A549 (cell line): ENCODE results near the gene MMP14. TPM values are rescaled to one million over a fixed set of nuclear protein-coding genes. Genes with fewer than 3 reads are reported as not detected.
"Not testable (repeated sequence)": the region's sequence is repeated elsewhere in the genome, so short reads cannot be mapped to it uniquely, and the experiment has no call there.

ENCODE experiments used
- ATAC-seq, 2 experiments: fragments of 200-7000 bp in 1 of 2; fragments of >200 bp in 1 of 2; cut with Nextera tagmentation in 1 of 2; cut with Tn5 transposase in 1 of 2; 3 replicates each; pipeline versions ENCODE4 v1.8.0 to v1.9.1; 2018 to 2020; ENCODE audit warnings: mild to moderate bottlenecking in 1 of 2, moderate library complexity in 1 of 2
- CTCF ChIA-PET: fragments of 300-600 bp; sonication (Branson Sonifier 250); formaldehyde crosslinking; extraction: SDS; loops from one replicate; lab custom pipeline; 2021; ENCODE audit warnings: antibody characterized with exemption, inconsistent platforms; lab: Yijun Ruan, JAX
- POLR2A ChIA-PET: fragments of 350-600 bp; formaldehyde crosslinking; extraction: SDS; loops from one replicate; lab custom pipeline; 2021; ENCODE audit warnings: antibody characterized with exemption, inconsistent platforms; lab: Yijun Ruan, JAX
- DNase-seq, 2 experiments: peaks; one replicate each; pipeline versions ENCODE4 v3.0.0 to v3.0.0-alpha.2; 2011 to 2016; ENCODE audit warnings: low read depth in 1 of 2, low spot score in 1 of 2
- FAIRE-seq: peaks from 2 replicates; lab custom pipeline; 2011; peaks lifted over from hg19 to GRCh38; lab: Jason Lieb, UNC
- H3K27ac ChIP-seq, 2 experiments: fragments of >200 bp; sonication (Bioruptor Twin); formaldehyde crosslinking; 3 replicates each; pipeline ENCODE4 v1.5.1; 2016 to 2017
- H3K4me1 ChIP-seq: fragments of >200 bp; sonication (Bioruptor Twin); formaldehyde crosslinking; 3 replicates; pipeline ENCODE4 v1.6.1; 2016
- H3K4me2 ChIP-seq: fragments of >200 bp; sonication (Bioruptor Twin); formaldehyde crosslinking; 3 replicates; pipeline ENCODE4 v1.6.1; 2016
- H3K4me3 ChIP-seq: fragments of >200 bp; sonication (Bioruptor Twin); formaldehyde crosslinking; 3 replicates; pipeline ENCODE4 v1.5.1; 2016
- H3K9me3 ChIP-seq: fragments of >200 bp; sonication (Bioruptor Twin); formaldehyde crosslinking; 3 replicates; pipeline ENCODE4 v1.6.1; 2016
- BCL3 ChIP-seq: fragments of >200 bp; sonication (Bioruptor Twin); formaldehyde crosslinking; IDR thresholded peaks from 3 replicates; pipeline ENCODE4 v1.6.1; 2016
- BHLHE40 ChIP-seq: IDR thresholded peaks from 2 replicates; pipeline ENCODE4 v1.6.1; 2012; ENCODE audit warnings: low read depth, low read length, inconsistent platforms
- CBX2 ChIP-seq: fragments of 200-600 bp; sonication (generic); IDR thresholded peaks from 2 replicates; pipeline ENCODE4 v1.6.1; 2016; ENCODE audit warnings: low read depth, mild to moderate bottlenecking, borderline replicate concordance
- CEBPB ChIP-seq, 2 experiments: fragments of >200 bp in 1 of 2; sonication (Bioruptor Twin) in 1 of 2; formaldehyde crosslinking in 1 of 2; IDR thresholded peaks; 2 replicates each; pipeline ENCODE4 v1.6.1; 2012 to 2016
- CTCF ChIP-seq: fragments of >200 bp; sonication (Bioruptor Twin); formaldehyde crosslinking; IDR thresholded peaks from 3 replicates; pipeline ENCODE4 v1.5.1; 2016
- E2F6 ChIP-seq: IDR thresholded peaks from 2 replicates; pipeline ENCODE4 v1.6.1; 2012; ENCODE audit warnings: low read depth, borderline replicate concordance
- EP300 ChIP-seq, 2 experiments: fragments of >200 bp; sonication (Bioruptor Twin); formaldehyde crosslinking; IDR thresholded peaks; 2 replicates in 1 of 2; 3 replicates in 1 of 2; pipeline ENCODE4 v1.6.1; 2016 to 2017
- ESRRA ChIP-seq: fragments of 150-350 bp; IDR thresholded peaks from 2 replicates; pipeline ENCODE4 v1.6.1; 2014; ENCODE audit warnings: mild to moderate bottlenecking, low read length, borderline replicate concordance
- HDAC2 ChIP-seq: fragments of 200-600 bp; sonication (generic); IDR thresholded peaks from 2 replicates; pipeline ENCODE4 v1.6.1; 2016
- HEYL ChIP-seq: fragments of 250-450 bp; sonication (Bioruptor Pico); IDR thresholded peaks from 2 replicates; pipeline ENCODE4 v1.8.0; 2021; ENCODE audit warnings: mild to moderate bottlenecking, moderate library complexity
- HOXA7 ChIP-seq: fragments of 250-450 bp; sonication (Bioruptor Pico); IDR thresholded peaks from 2 replicates; pipeline ENCODE4 v1.5.0; 2020; ENCODE audit warnings: mild to moderate bottlenecking, moderate library complexity
- HOXB5 ChIP-seq: fragments of 250-450 bp; sonication (Bioruptor Pico); IDR thresholded peaks from 2 replicates; pipeline ENCODE4 v1.5.0; 2020; ENCODE audit warnings: mild to moderate bottlenecking, moderate library complexity
- KDM5A ChIP-seq: fragments of 200-600 bp; sonication (generic); IDR thresholded peaks from 2 replicates; pipeline ENCODE4 v1.6.1; 2016; ENCODE audit warnings: antibody characterized with exemption, mild to moderate bottlenecking
- MYC ChIP-seq: IDR thresholded peaks from 2 replicates; pipeline ENCODE4 v1.6.1; 2012; ENCODE audit warnings: mild to moderate bottlenecking, inconsistent platforms, low read length, improper control_type of control experiment, borderline replicate concordance
- POLR2A ChIP-seq: IDR thresholded peaks from 2 replicates; pipeline ENCODE4 v1.6.1; 2012; ENCODE audit warnings: mild to moderate bottlenecking, low read length
- POLR2AphosphoS2 ChIP-seq: conservative IDR thresholded peaks from 2 replicates; pipeline ENCODE4 v1.6.1; 2012; ENCODE audit warnings: low read length, improper control_type of control experiment, inconsistent platforms
- RCOR1 ChIP-seq: fragments of 150-350 bp; IDR thresholded peaks from 2 replicates; pipeline ENCODE4 v1.6.1; 2014; ENCODE audit warnings: antibody characterized with exemption, low read length, low read depth
- REST ChIP-seq: fragments of 200-600 bp; sonication (generic); IDR thresholded peaks from 2 replicates; pipeline ENCODE4 v1.6.1; 2016; ENCODE audit warnings: antibody characterized with exemption, mild to moderate bottlenecking, moderate library complexity
- RNF2 ChIP-seq: fragments of 200-600 bp; sonication (generic); IDR thresholded peaks from 2 replicates; pipeline ENCODE4 v1.6.1; 2016; ENCODE audit warnings: low read depth, mild to moderate bottlenecking, antibody characterized with exemption, moderate library complexity, borderline replicate concordance
- SMC3 ChIP-seq: fragments of >200 bp; sonication (Bioruptor Twin); formaldehyde crosslinking; IDR thresholded peaks from 3 replicates; pipeline ENCODE4 v1.6.1; 2018; ENCODE audit warnings: inconsistent platforms
- SREBF2 ChIP-seq: fragments of 450-650 bp; IDR thresholded peaks from 2 replicates; pipeline ENCODE4 v1.6.1; 2014; ENCODE audit warnings: mild to moderate bottlenecking, moderate library complexity
- TFCP2L1 ChIP-seq: fragments of 250-450 bp; sonication (Bioruptor Pico); IDR thresholded peaks from 2 replicates; pipeline ENCODE4 v1.5.0; 2021; ENCODE audit warnings: mild to moderate bottlenecking
- USF2 ChIP-seq: fragments of 450-650 bp; IDR thresholded peaks from 2 replicates; pipeline ENCODE4 v1.6.1; 2014; ENCODE audit warnings: antibody characterized with exemption
- ZNF302 ChIP-seq: fragments of 250-450 bp; sonication (Bioruptor Pico); IDR thresholded peaks from 2 replicates; pipeline ENCODE4 v1.9.0; 2021; ENCODE audit warnings: inconsistent platforms, mild to moderate bottlenecking, moderate library complexity
- ZSCAN20 ChIP-seq: fragments of 250-450 bp; sonication (Bioruptor Pico); IDR thresholded peaks from 2 replicates; pipeline ENCODE4 v1.8.0; 2022; ENCODE audit warnings: mild to moderate bottlenecking, moderate library complexity
- WGBS: methylation state at CpG from one replicate; pipeline ENCODE4 v1.1.6; 2017; ENCODE audit errors: missing lambda C conversion rate; 5-methylcytosine and 5-hydroxymethylcytosine counted together
- polyA plus RNA-seq, 4 experiments: library from polyadenylated mRNA; depleted of rRNA in 3 of 4; stranded (reverse); fragments of >200 nt; fragmentation: RNase III in 1 of 4; extraction: RNeasy Plus Mini Kit Qiagen cat#74134 plus additional on column Dnase treatment in 1 of 4; gene quantifications; 2 replicates in 3 of 4; 3 replicates in 1 of 4; pipeline ENCODE4 v1.2.3, GENCODE V29; 2011 to 2017

Gene MMP14
- polyA plus RNA-seq, 2 of the 4 experiments (the other 2 are of a cell fraction): 1.5 to 1.9 TPM

GRCh38 chr14:22792158-22792557 is 44.2 kb upstream of the MMP14 start:
- ATAC-seq (no peak), FAIRE-seq (no peak), DNase-seq (no peak)
- WGBS: 90% methylated on average over 2 of the region's 2 CpGs
- Histone ChIP-seq H3K4me2 (no peak overlapping the region), H3K9me3 (no peaks in the 10 kb centered on the region), H3K4me3 (no peak overlapping the region), H3K4me1 (peaks cover 34% of the 10 kb centered on the region), H3K27ac (no peak overlapping the region)
- POLR2A ChIA-PET: interaction anchor here (0.6 kb wide), 1 partner anchor 203 kb away, joined by 4 read pairs; no protein-coding TSS in a partner anchor
- TF ChIP-seq POLR2AphosphoS2 (no peak), E2F6 (no peak), TFCP2L1 (CRISPR knock-in tag) (no peak), BCL3 (no peak), ESRRA (no peak), HDAC2 (no peak), RNF2 (no peak), CBX2 (no peak), EP300 (IDR thresholded peaks at IDR 0.05) (no peak), ZSCAN20 (no peak), REST (no peak), HOXB5 (no peak), BHLHE40 (no peak)
- CTCF ChIA-PET: interaction anchor here (0.6 to 2.6 kb wide), 6 partner anchors 15 to 222 kb away, joined by 3 to 6 read pairs (median 4); no protein-coding TSS in a partner anchor

GRCh38 chr14:22793550-22793949 is 42.8 kb upstream of the MMP14 start:
- CTCF ChIA-PET: interaction anchor here (0.8 to 1.6 kb wide), 4 partner anchors 29 to 223 kb away, joined by 3 to 9 read pairs (median 4); no protein-coding TSS in a partner anchor
- H3K4me1 ChIP-seq: peaks cover 38% of the 10 kb centered on the region

GRCh38 chr14:22793976-22794375 is 42.4 kb upstream of the MMP14 start:
- Histone ChIP-seq H3K4me3 (no peak overlapping the region), H3K4me1 (peaks cover 34% of the 10 kb centered on the region), H3K4me2 (no peak overlapping the region), H3K27ac (no peak overlapping the region), H3K9me3 (no peaks in the 10 kb centered on the region)
- FAIRE-seq: no peak
- no peak for TF ChIP-seq MYC
- no peak for TF ChIP-seq SREBF2
- TF ChIP-seq HEYL: no peak
- no peak for TF ChIP-seq KDM5A
- no peak for TF ChIP-seq RCOR1
- TF ChIP-seq BHLHE40: no peak
- no peak for TF ChIP-seq CEBPB (IDR thresholded peaks at IDR 0.05)
- no peak for TF ChIP-seq EP300 (IDR thresholded peaks at IDR 0.05)
- TF ChIP-seq ZNF302 (CRISPR knock-in tag): no peak
- no peak for TF ChIP-seq HOXA7
- no peak for TF ChIP-seq POLR2A
- no peak for TF ChIP-seq SMC3
- TF ChIP-seq CTCF: no peak
- no peak for TF ChIP-seq RNF2
- TF ChIP-seq CBX2: no peak
- TF ChIP-seq USF2: no peak
- WGBS: 82% methylated on average over 5 of the region's 5 CpGs
- ATAC-seq: no peak
- POLR2A ChIA-PET: no interaction called here
- DNase-seq: no peak
- CTCF ChIA-PET: interaction anchor here (0.8 to 1.6 kb wide), 3 partner anchors 34 to 224 kb away, joined by 3 to 9 read pairs (median 6); no protein-coding TSS in a partner anchor

More at GRCh38 chr14:22793550-22793949, 42.8 kb upstream of the MMP14 start:
- DNase-seq, H3K27ac ChIP-seq, H3K4me2 ChIP-seq, H3K9me3 ChIP-seq, POLR2A ChIA-PET, ATAC-seq, H3K4me3 ChIP-seq, FAIRE-seq: not testable (repeated sequence)
- WGBS: 50% methylated on average over 5 of the region's 5 CpGs
